Tongue (tissue), 2 donors: ENCODE measurements around the gene NBPF20. TPM values are rescaled to one million over a fixed set of nuclear protein-coding genes. Genes with fewer than 3 reads are reported as not detected.
"Not testable (repeated sequence)": the region's sequence is repeated elsewhere in the genome, so short reads cannot be mapped to it uniquely, and the experiment has no call there.

Source experiments
- DNase-seq: peaks from one replicate; pipeline ENCODE4 v3.0.0-alpha.2; 2015
- total RNA-seq: library from RNA; depleted of rRNA; stranded (reverse); fragments of >200 nt; gene quantifications from one replicate; pipeline ENCODE4 v1.2.3, GENCODE V29; 2014

Gene NBPF20, protein sequence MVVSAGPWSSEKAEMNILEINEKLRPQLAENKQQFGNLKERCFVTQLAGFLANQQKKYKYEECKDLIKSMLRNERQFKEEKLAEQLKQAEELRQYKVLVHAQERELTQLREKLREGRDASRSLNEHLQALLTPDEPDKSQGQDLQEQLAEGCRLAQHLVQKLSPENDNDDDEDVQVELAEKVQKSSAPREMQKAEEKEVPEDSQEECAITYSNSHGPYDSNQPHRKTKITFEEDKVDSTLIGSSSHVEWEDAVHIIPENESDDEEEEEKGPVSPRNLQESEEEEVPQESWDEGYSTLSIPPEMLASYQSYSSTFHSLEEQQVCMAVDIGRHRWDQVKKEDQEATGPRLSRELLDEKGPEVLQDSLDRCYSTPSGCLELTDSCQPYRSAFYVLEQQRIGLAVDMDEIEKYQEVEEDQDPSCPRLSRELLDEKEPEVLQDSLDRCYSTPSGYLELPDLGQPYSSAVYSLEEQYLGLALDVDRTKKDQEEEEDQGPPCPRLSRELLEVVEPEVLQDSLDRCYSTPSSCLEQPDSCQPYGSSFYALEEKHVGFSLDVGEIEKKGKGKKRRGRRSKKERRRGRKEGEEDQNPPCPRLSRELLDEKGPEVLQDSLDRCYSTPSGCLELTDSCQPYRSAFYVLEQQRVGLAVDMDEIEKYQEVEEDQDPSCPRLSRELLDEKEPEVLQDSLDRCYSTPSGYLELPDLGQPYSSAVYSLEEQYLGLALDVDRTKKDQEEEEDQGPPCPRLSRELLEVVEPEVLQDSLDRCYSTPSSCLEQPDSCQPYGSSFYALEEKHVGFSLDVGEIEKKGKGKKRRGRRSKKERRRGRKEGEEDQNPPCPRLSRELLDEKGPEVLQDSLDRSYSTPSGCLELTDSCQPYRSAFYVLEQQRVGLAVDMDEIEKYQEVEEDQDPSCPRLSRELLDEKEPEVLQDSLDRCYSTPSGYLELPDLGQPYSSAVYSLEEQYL (N-terminal part only)
- total RNA-seq, result 11.1 TPM

DNA sequence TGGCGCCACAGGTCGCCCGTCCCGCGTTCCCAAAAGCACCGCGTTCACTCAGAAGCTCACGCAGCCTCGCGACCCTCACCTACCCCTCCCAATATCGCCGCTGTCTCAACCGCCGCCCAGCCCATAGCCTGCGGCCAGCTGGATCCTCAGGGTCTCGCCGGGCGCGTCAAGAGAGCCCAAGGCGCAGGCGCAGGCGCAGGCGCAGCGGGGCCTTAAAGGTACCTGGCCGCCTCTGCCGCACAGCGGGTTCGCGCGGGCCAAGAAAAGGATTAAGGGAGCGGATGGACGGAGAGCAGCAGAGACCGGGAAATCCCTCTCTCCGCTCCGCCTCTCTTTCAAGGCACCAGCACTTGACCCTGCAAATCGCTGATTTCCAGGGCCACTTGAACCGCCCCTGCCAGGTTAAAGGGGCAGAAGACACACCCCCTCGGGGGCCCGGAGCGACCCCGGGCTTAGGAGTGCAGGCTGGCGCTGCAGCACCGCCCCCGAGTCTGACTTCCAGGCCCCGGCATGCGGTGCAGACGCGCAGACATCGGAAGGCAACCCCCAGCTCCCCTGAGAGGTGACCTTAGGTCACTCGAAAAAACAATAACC lies at the start of gene NBPF20:
Gene NBPF20 (minus strand): TSS at position 168 of the 594 bp plus-strand sequence. CDS start 20,331 bp downstream, outside the sequence.
- peak; percentile 91 for DNase-seq

DNA sequence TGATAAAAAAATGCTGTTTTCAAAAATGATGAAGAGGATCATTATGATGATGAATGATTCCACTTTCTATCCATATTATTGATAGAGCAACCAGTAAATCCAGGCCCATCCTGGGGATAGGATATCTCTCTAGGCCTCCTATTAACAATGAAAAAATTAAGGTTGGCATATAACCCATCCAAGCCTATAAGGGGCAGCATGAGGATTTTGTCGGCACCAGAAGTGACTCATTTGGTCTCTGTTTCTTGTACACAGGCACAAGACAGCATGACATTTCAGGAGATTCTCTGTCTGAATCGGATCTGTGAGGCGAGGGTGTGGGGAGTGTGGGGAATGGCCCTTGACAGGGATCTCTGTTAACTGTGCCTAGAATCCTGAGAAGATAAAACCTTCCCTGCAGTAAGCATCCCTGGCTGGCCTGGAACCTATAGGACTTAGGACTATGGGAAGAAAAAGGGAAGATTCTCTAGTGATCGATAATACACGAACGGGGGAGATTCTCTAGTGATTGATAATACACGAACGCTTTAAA lies 49.5 kb upstream of the NBPF20 start:
- not testable (repeated sequence) for DNase-seq

DNA sequence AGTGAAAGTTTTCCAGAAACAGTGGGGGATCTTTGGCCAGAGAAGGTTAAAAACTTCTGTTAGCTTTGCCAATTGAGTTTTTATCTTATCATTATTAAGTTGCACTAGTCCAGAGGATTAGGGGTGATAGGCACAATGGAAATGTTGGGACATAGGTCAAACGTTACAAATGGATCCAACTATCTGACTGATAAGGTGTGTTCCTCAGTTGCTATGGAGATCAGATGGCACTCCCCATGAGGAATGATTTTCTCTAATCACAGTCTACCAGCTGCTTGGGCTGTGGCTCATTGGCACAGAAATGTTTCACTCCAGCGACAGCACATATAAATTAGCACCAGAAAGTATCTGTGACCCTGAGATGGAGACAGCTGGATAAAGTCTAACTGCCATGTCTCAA lies 47.3 kb upstream of the NBPF20 start:
- DNase-seq, result not testable (repeated sequence)

DNA sequence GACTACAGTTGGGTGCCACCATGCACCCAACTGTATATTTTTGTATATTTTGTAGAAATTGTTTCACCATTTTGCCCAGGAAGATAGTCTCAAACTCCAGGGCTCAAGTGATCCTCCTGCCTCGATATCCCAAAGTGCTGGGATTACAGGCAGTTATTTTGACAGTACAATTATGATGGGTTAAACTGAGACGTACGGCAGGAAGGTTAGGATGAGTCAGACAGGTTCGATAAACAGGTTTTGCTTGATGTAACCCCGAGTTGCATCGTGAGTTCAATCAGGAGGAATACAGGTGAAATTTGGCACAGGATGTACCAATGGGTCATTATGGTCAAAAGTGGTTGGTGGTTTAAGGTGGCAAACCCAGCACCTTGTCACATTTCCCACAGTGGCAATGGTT lies 46.0 kb upstream of the NBPF20 start:
- DNase-seq, result not testable (repeated sequence)

DNA sequence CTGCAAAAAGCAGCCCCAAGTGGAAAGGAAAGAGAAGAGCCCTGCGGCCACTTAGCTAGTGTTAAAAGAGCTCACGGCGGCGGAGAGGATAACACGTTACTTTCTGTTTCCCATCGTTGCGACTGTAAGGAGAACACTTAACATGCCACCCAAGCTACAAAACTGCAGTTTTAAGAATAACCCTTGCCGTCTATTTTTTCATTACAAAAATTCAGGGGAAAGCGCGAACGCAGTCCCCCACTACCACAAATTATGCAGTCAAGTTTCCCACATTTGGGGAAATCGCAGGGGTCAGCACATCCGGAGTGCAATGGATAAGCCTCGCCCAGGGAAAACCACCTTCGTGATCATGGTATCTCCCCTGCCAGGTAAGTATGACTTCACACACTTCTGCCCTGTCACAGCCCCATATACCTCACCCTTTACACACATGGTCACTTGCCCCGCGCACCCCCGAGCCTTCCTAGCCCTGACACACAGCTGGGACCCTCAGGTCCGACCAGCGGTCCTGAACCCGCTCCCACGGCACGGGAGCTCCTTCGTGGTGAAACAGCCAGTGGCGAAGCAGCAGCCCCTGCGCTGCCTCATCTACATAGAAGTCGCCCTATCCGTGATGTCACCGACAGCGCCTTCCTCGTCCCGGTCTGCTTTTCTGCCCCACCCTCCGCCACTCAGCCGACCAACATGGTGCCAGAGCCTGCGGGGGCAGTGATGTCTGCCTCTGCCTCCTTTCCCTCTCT lies 40.2 kb upstream of the NBPF20 start:
- DNase-seq, result peak; percentile 50

DNA sequence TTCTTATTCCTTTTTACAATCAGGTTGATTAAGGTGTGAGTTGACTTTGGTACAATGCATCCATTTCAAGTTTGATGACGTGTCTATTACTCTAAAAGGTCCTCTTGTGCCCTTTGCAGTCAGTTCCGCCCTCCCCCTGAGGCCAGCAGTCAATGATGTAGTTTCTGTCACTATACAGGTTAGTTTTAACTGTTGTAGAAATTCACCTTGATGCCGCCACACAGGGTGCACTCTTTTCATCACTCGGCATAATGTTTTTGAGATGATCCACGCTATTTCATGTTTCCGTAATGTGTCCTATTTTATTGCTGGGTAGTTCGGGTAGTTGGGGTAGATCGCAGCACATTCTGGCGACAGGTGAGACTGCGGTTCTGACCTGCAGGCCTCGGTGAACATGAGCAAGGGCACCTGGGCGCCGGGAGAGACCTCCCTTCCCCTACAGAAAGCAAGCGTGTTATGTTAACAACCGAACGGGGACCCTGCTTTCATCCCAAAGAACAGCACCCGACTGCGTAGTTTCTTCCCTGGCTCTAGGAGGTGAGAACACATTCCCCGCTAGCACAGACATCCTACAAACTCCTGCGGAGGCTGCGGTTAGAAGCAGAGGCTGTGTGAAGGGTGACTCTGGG lies 39.4 kb upstream of the NBPF20 start:
- not testable (repeated sequence) for DNase-seq

DNA sequence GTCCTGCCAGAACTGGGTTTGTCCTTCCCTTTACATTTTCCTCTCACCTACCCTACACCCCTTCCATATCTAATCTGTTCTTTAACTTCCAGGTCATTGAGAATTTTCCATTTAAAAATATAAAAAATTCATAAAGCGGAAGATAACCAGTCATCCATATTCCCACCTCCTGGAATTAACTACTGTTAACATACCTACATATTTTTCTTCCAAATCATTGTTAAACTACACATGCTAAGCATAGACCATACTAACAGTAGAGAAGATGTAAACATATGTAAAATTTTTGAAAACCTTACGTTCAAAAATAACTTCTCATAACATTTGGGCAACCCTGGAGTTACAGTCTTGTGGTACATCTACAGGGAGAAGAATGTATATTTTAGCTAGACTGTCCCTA lies 38.6 kb upstream of the NBPF20 start:
- not testable (repeated sequence) for DNase-seq

DNA sequence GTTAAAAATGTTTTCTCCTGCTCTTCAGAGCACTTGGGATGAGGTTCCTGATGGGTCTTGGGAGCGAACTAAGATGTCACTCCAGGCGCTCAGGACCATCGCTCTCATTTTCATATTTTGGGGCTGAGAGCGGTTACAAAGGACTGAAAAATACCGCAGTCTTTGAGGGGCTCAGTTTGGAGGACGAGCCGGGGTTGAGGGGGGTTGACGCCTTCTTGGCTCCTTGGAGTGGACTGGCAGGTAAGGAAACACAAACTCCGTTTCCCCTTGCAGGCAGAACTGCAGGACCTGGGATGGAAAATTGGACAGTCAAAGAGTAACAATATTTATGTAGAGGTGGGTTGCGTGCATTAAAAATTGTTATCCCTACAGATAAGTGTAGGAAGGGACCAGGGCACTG lies 35.3 kb upstream of the NBPF20 start:
- DNase-seq, result not testable (repeated sequence)

DNA sequence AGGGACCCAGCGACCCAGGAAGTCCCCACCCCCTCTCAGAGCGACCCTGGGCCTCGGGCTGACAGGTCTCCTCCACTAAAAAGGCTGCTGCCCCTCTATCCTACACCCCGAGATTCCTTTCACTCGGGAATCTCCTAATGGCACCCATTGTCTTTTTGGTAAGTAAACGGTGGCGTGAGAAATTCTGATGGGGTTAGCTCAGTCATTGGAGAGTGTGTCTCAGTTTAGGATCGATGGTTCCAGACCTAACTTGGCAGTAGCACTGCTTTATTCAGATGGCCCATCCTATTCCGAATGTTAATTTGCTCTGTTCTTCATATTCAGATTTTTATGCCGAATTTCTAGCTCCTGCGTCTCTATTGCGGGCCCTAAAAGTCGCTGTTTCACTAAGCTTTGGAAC lies 34.6 kb upstream of the NBPF20 start:
- DNase-seq, result not testable (repeated sequence)

DNA sequence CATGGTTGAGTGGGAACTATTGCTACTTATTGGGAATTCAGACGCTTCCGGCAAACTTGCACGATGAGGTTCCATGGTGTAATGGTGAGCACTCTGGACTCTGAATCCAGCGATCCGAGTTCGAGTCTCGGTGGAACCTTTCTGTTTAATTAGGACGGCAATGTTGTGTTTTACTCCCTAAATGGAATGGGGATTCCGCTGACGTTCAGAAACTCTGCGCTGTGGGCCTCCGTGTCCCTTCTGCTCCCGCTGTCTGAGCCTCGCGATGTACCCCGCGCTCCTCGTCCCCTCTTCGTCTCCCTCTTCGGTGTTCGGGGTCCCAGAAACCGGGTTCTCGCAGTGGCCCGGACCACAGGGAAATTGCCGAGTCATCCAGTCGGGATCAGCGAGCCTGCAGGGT lies 34.2 kb upstream of the NBPF20 start:
- not testable (repeated sequence) for DNase-seq

DNA sequence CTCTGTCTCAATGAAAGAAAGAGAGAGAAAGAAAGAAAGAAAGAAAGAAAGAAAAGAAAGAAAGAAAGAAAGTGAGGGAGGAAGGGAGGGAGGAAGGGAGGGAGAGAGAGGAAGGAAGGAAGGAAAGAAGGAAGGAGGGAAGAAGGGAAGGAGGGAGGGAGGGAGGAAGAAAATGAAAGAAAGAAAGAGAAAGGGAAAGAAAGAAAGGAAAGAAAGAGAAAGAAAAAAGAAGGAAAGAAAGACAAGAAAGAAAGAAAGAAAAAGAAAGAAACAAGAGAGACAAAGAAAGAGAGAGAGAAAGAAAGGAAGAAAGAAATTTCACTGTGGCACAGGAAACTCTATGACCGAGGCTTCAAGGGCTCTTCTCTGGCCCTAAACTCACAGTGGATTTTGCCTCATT lies 33.7 kb upstream of the NBPF20 start:
- not testable (repeated sequence) for DNase-seq

DNA sequence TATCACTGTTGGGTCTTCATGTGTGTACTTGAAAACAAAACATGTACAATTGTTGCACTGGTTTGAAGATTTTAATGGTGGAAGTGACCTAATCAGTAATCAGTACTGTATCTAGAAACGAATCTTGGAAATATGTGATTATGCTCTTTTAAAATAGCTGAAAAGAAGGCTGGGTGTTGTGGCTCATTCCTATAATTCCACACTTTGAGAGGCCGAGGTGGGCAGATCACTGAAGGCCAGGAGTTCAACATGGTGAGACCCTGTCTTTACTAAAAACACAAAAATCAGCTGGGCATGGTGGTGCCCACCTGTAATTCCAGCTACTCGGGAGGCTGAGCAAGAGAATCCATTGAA lies 29.4 kb upstream of the NBPF20 start:
- DNase-seq, result not testable (repeated sequence)

DNA sequence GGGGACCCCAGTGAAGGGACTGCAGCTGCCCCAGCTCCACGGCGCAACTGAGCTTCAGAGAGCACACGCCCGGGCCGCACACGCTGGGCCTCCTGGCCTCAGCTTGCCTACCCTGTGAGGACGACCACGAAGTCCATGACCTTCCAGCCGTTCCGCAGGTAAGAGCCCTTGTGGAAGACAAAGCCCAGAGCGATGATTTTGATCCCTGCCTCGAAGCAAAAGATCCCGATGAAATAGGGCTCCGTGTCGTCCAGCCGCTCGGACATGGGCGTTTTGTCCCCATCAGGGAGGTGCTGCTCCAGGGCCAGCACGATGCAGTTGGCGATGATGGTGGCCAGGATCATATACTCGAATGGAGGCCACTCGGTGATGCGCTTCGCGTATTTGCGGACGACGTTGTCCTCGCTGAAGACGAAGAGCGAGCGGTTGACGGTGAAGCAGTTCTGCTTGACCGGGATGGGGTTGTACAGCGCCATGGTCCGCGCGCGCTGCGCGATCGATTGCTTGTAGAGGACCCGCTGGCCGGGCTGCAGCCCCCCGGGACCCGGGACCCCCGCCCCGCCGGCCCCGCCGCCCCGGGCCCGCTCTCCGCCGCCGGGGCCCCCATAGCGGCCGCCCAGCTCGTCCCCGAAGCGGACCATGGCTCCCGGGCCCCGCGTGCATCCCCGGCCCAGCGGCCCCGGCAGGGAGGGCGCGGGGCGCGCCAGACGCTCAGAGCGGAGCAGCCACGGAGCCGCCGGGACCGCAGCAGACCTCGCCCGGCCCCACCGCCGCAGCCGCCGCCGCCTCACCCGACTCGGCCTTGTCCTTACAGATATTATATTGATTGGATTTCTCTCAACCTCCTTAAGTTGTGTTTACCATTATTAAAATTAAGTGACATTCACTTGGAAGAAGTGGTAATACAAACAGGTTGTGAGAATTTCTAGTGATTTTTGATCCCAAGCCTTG lies 28.7 kb upstream of the NBPF20 start:
- not testable (repeated sequence) for DNase-seq

DNA sequence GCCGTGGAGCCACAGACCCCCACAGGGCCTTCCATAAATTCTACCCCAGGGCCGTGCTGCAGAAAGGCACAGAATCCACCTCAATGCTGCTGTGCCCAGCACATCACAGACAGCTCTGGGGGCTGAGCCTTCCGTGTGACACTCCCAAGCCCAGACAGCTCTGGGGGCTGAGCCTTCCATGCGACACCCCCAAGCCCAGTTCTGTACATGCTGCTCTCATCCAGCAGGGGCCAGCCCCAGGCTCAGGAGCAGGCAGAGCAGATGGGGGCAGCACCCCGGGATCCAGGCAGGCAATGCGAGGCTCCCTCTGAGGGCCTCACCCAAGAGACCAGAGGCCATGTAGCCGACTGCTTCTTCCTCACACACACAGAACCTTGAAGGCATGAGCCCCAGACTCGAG lies 27.1 kb upstream of the NBPF20 start:
- not testable (repeated sequence) for DNase-seq

DNA sequence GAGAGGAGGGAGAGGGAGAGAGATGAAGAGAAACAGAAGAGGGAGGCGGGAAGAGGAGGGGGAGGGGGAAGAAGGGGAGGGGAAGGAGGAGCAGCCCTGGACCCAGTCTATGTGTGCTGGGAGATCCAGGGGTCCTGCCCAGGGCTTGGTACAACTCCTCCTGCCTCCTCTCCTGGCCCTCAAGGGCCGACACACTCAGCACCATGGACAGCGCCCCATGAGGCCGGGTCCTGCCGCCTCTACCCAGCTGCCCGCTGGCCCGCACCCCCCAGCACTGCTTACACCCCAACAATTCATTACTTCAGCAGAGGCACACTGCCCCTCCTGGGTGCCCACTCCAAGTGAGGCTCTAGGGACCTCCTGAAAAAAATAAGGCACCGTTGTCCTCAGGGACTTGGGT lies 26.5 kb upstream of the NBPF20 start:
- peak; percentile 38 for DNase-seq

DNA sequence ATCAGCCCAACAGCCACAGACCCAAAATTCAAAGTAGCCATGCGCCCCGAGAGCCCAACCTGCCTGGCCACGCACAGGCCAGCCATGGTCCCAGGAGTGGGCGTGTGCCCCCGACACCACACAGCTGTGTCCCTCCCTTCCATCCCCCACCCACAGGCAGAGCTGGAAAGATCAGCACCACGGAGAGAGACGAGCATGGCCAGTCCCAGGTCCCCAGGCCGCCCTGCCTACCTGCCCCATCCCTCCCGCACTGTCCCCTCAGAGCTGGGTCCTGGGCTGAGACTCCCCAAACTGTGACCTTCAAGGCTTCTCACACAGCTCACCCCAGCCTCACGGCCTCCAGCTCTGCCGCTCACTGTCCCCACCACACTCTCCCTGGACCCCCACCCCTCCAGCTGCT lies 19.8 kb upstream of the NBPF20 start:
- DNase-seq, result not testable (repeated sequence)

DNA sequence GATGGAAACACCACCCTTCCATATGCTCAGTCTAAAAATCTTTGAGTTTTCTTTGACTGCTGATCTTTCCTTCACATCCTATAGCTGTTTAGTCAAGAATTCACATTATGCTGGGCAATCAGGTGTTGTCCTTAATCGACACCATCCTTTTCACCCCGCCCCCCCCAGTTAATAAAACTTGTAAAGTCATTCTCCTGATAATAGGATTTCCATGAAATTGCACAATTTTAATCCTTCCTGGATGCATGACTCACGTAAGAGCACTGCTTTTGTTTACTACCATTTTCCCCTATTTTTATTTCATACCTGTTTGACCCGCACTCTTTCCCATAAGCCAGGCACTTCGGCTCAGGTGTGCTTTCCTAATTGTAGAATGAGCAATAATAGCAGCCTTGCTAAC lies 16.9 kb upstream of the NBPF20 start:
- not testable (repeated sequence) for DNase-seq

DNA sequence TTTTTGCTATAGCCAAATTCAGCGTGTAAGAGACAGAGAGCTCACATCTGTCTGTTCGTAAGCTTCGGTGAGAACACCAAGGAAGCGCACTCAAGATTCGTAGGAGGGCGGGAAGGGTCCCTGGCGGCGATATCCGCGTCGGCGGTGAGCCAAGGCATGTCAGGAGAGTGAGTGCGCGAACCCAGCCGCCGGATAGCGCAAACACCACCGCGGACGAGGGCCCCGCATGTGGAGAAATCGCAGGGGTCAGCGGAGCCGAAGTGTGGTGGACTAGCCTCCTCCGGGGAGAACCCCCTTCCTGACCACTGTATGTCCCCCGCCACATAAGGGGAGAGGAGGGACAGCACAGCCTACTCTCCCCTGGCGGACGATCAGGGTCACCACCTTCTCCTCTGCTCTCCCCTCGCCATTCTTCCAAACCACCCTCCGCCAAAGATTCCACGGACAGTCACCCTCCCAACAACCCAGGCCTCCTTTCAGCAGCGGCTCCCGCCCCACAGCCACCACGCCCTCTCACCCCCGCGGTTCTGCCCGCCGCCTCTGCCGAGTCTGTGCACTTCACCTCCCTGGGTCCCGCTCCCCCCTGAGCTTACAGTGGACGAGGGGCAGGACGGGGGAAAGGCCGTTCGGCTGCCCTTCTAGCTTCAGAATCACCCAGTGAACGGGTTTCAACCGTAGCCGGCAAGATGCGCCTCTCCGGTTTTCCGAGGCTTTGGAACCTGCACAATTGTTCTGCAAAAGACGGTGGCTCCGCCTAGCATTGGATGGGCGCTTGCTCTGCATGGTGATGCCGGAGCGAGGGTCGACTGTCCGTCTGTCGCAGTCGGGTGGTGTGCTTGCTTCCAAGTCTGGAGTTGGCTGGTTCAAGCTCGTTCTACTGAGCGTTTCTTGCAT lies 6.2 kb upstream of the NBPF20 start:
- DNase-seq, result not testable (repeated sequence)

DNA sequence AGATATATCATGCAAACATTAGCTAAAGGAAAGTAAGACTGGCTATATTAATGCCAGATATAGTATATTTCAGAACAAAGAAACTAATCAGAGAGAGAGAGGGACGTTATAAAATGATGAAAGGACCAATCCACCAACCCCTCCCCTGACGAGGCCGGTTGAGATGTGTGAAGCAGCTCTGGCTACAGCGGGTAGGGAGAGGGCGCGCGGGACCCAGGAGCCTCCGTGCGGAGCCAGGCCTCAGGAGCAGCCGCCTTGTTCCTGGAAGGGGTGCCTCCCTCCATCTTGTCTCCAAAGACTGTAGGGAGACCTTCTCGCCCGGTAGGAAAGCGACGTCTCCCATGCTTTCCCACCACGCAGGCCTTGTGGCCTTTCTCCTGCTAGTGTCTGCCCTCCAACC lies 5.4 kb upstream of the NBPF20 start:
- not testable (repeated sequence) for DNase-seq
